Naive B cell (primary cell): ENCODE measurements around the gene GIT2. TPM values are rescaled to one million over a fixed set of nuclear protein-coding genes. Genes with fewer than 3 reads are reported as not detected.

Experiments used
- ATAC-seq, 2 donors: fragments of 150-1000 bp; cut with Tn5 transposase; 2 replicates each; pipeline ENCODE4 v1.10.0; 2021; ENCODE audit warnings: low read depth in 2 of 2, mild to moderate bottlenecking in 2 of 2, moderate library complexity in 2 of 2
- DNase-seq: peaks from one replicate; pipeline ENCODE4 v3.0.0; 2022
- H3K27ac Mint-ChIP-seq, 6 donors: one replicate each; pipeline ENCODE4 v1.8.0; 2020 to 2022; ENCODE audit warnings: mild to moderate bottlenecking in 6 of 6, mixed read lengths in 6 of 6, moderate library complexity in 5 of 6, inconsistent platforms in 2 of 6
- H3K27me3 Mint-ChIP-seq, 3 donors: one replicate each; pipeline ENCODE4 v1.8.0; 2021 to 2022; ENCODE audit warnings: mixed read lengths in 3 of 3, mild to moderate bottlenecking in 1 of 3
- H3K36me3 Mint-ChIP-seq, 2 donors: one replicate each; pipeline ENCODE4 v1.8.0; 2020 to 2022; ENCODE audit warnings: mixed read lengths in 2 of 2, inconsistent platforms in 1 of 2, mild to moderate bottlenecking in 1 of 2
- H3K4me1 Mint-ChIP-seq, 3 donors: one replicate each; pipeline ENCODE4 v1.8.0; 2020 to 2022; ENCODE audit warnings: mixed read lengths in 3 of 3, inconsistent platforms in 1 of 3, mild to moderate bottlenecking in 1 of 3, moderate library complexity in 1 of 3
- H3K4me3 Mint-ChIP-seq, 8 donors: one replicate each; pipeline ENCODE4 v1.8.0; 2020 to 2022; ENCODE audit warnings: mild to moderate bottlenecking in 8 of 8, mixed read lengths in 8 of 8, moderate library complexity in 8 of 8, inconsistent platforms in 2 of 8
- H3K9me3 Mint-ChIP-seq, 7 donors: one replicate each; pipeline ENCODE4 v1.8.0; 2020 to 2022; ENCODE audit warnings: mixed read lengths in 7 of 7, mild to moderate bottlenecking in 5 of 7, inconsistent platforms in 2 of 7, moderate library complexity in 1 of 7
- polyA plus RNA-seq, 6 donors: library from polyadenylated mRNA; unstranded; fragments of 300-500 nt; fragmentation: Illumina TruSeq; gene quantifications; one replicate each; pipeline ENCODE4 v1.2.3, GENCODE V29; 2021; ENCODE audit warnings: low read depth in 6 of 6

Gene GIT2
- polyA plus RNA-seq, 6 donors from 2014 or later: 95.1 to 129 (median 101) TPM

DNA sequence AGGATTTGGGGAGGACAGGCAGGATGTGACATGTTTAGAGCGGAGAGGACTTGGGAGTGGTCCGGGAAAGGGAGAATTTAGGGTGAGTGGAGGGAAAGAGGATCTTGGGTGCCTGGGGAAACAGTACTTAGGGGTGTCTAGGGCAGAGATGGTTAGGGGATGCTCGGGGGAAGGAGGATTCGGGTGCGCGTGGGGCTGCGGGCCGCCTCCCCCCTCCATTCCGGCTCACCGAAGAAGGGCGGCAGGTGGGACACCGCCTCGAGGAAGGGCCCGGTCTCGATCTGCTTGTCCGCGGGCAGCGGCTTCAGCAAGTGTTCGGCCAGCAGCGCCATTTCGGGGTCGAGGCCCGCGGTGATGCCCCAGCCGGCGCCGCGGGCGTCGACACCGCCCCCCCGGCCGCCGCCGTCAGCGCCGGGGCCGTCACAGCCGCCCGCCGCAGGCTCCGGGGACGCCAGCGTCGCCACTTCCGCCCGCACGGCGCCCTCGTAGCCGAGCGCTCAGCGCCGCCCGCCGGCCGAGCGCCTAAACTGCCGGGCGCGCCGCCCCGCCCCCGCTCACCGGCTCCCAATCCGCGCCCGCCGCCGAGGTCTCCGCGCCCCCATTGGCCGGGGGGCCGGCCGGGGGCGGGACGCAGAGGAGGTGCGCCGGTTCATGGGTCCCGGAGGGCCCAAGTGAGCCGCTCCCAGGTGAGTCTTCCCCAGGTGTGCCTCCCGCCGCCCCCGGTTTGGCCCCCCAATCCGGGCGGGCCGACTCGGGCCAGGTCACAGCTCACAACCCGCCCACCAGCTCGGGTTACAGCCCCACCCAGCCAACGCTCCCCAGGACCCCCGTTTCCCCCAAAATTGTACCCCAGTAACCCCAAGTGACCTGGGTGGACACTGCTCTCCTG, 115.9 kb downstream of the GIT2 start, which contains the start of gene GLTP:
Gene GLTP (minus strand): TSS at position 499 of the 889 bp plus-strand sequence. CDS start 167 bp downstream, at position 332.
- peak within 1 kb of the TSS; percentile 90 to 98 (median 94) for H3K4me3 Mint-ChIP-seq
- H3K4me1 Mint-ChIP-seq: peaks cover 47 to 62% (median 62%) of the 10 kb centered on the region in 3 donors
- peak; percentile 90 to 91 for ATAC-seq
- peak within 1 kb of the TSS; percentile 95 to 99 (median 96) for H3K27ac Mint-ChIP-seq
- peak; percentile 93 for DNase-seq
- H3K36me3 Mint-ChIP-seq: no peaks in the 10 kb centered on the region
- H3K27me3 Mint-ChIP-seq: no peaks in the 10 kb centered on the region
- H3K9me3 Mint-ChIP-seq: no peaks in the 10 kb centered on the region

Other genes with a start within 250 kb of the GIT2 start
- gene TRPV4, start 163.0 kb downstream of the GIT2 start, polyA plus RNA-seq: not detected
- gene GLTP, start 115.8 kb downstream of the GIT2 start, polyA plus RNA-seq: 10 to 100 TPM; 29.8 to 50.0 (median 40.6) TPM
- 10 to 100 TPM in 1 of 6 donors, 1 to 10 TPM in 5; 5.6 to 10.3 (median 6.4) TPM for gene TCHP, start 96.1 kb downstream of the GIT2 start, polyA plus RNA-seq
- 10 to 100 TPM; 65.4 to 95.4 (median 78.7) TPM for gene ANKRD13A, start 3.1 kb upstream of the GIT2 start, polyA plus RNA-seq
- 10 to 100 TPM; 10.6 to 19.8 (median 16.7) TPM for gene C12orf76, start 52.2 kb upstream of the GIT2 start, polyA plus RNA-seq
- gene IFT81, start 128.0 kb upstream of the GIT2 start, polyA plus RNA-seq: 1 to 10 TPM in 4 of 6 donors, under 1 TPM in 1, not detected in 1; 0.84 to 1.9 (median 1.4) TPM